Dermis blood vessel endothelial cell (primary cell): Measurements from ENCODE around the gene PMM2. TPM values are rescaled to one million over a fixed set of nuclear protein-coding genes. Genes with fewer than 3 reads are reported as not detected.
"Not testable (repeated sequence)": the region's sequence is repeated elsewhere in the genome, so short reads cannot be mapped to it uniquely, and the experiment has no call there.

Source experiments
- DNase-seq: peaks from one replicate; pipeline ENCODE4 v3.0.0; 2010
- total RNA-seq: library from RNA; depleted of rRNA; stranded (reverse); fragments of >200 nt; gene quantifications from 2 replicates; pipeline ENCODE4 v1.2.3, GENCODE V29; 2014

Gene PMM2
- total RNA-seq, 1 donor from 2014 or later, result 26.2 TPM

- DNase-seq, result peak; percentile 92
Measured at GRCh38 chr16:8868416-8869211, 71.0 kb downstream of the PMM2 start, which contains the start of gene CARHSP1. Gene CARHSP1, minus strand, starts transcription at chr16:8869006. Its CDS starts 9,678 bp downstream, at chr16:8859328.

GRCh38 chr16:8869212-8869987 is 71.8 kb downstream of the PMM2 start:
- no peak for DNase-seq

GRCh38 chr16:8869988-8870241 is 72.3 kb downstream of the PMM2 start:
- not testable (repeated sequence) for DNase-seq

GRCh38 chr16:8872071-8872470 is 74.4 kb downstream of the PMM2 start:
- DNase-seq, result no peak

- no peak for DNase-seq
Measured at GRCh38 chr16:8872967-8873865, 75.6 kb downstream of the PMM2 start.

GRCh38 chr16:8873866-8874195 is 76.2 kb downstream of the PMM2 start:
- DNase-seq, result not testable (repeated sequence)

GRCh38 chr16:8874388-8874787 is 76.7 kb downstream of the PMM2 start:
- no peak for DNase-seq

- not testable (repeated sequence) for DNase-seq
Measured at GRCh38 chr16:8875317-8875716, 77.7 kb downstream of the PMM2 start.

- no peak for DNase-seq
Measured at GRCh38 chr16:8877894-8878522, 80.4 kb downstream of the PMM2 start.

- DNase-seq, result no peak
Measured at GRCh38 chr16:8878523-8878911, 80.9 kb downstream of the PMM2 start.

- no peak for DNase-seq
Measured at GRCh38 chr16:8880839-8881510, 83.3 kb downstream of the PMM2 start.

GRCh38 chr16:8882041-8882617 is 84.5 kb downstream of the PMM2 start, which contains the start of gene LITAFD:
Gene LITAFD, plus strand, starts transcription at chr16:8882351. Its CDS starts 2,005 bp downstream, at chr16:8884356.
- DNase-seq, result no peak

GRCh38 chr16:8882725-8883377 is 85.2 kb downstream of the PMM2 start:
- DNase-seq, result no peak

GRCh38 chr16:8885674-8886592 is 88.3 kb downstream of the PMM2 start:
- peak; percentile 55 for DNase-seq

- no peak for DNase-seq
Measured at GRCh38 chr16:8886593-8887430, 89.2 kb downstream of the PMM2 start.

GRCh38 chr16:8887431-8887765 is 89.8 kb downstream of the PMM2 start:
- no peak for DNase-seq

- DNase-seq, result peak; percentile 24
Measured at GRCh38 chr16:8887952-8888560, 90.4 kb downstream of the PMM2 start.
